SK-N-SH (cell line): Measurements from ENCODE around the gene C3. TPM values are rescaled to one million over a fixed set of nuclear protein-coding genes. Genes with fewer than 3 reads are reported as not detected.
A peak's percentile ranks its signal among the peaks of the same experiment; 100 is the strongest.

ENCODE experiments used
- CTCF ChIA-PET: fragments of 300-600, 350-600 bp; formaldehyde crosslinking; extraction: SDS; loops from one replicate; lab custom pipeline; 2021; lab: Yijun Ruan, JAX
- POLR2A ChIA-PET: fragments of 350-600 bp; sonication (Branson Sonifier 250); formaldehyde crosslinking; extraction: SDS; loops from one replicate; lab custom pipeline; 2020; ENCODE audit warnings: antibody characterized with exemption, inconsistent platforms; lab: Yijun Ruan, JAX
- DNase-seq: peaks from one replicate; pipeline ENCODE4 v3.0.0; 2012
- H2AFZ ChIP-seq: fragments of 200-600 bp; sonication (generic); 2 replicates; pipeline ENCODE4 v1.8.1; 2016; ENCODE audit warnings: antibody characterized with exemption, mild to moderate bottlenecking, low read depth
- H3F3A ChIP-seq: fragments of 200-600 bp; sonication (generic); replicated peaks from 2 replicates; pipeline ENCODE3; 2016; ENCODE audit warnings: antibody characterized with exemption, mild to moderate bottlenecking; ENCODE audit not compliant: insufficient read depth
- H3K27ac ChIP-seq, 2 experiments: fragments of 200-500 bp in 1 of 2; fragments of 200-600 bp in 1 of 2; sonication (Bioruptor generic) in 1 of 2; sonication (generic), shearing (Covaris generic) in 1 of 2; 2 replicates each; pipeline versions ENCODE4 v1.5.1 to v1.6.1; 2014 to 2016; ENCODE audit warnings: low read depth in 2 of 2, inconsistent platforms in 1 of 2, low read length in 1 of 2, mild to moderate bottlenecking in 1 of 2, mixed read lengths in 1 of 2
- H3K27me3 ChIP-seq: fragments of 200-600 bp; sonication (generic), shearing (Covaris generic); 2 replicates; pipeline ENCODE4 v1.6.1; 2016; ENCODE audit warnings: mixed run types; ENCODE audit not compliant: insufficient read depth
- H3K36me3 ChIP-seq, 2 experiments: fragments of 200-500 bp in 1 of 2; fragments of 200-600 bp in 1 of 2; sonication (Bioruptor generic) in 1 of 2; sonication (generic) in 1 of 2; replicated peaks in 1 of 2; 2 replicates each; pipeline versions ENCODE3 to v1.5.1; 2014 to 2016; ENCODE audit warnings: low read length in 1 of 2, mild to moderate bottlenecking in 1 of 2; ENCODE audit not compliant: insufficient read depth in 2 of 2, control insufficient read depth in 1 of 2
- H3K4me1 ChIP-seq, 2 experiments: fragments of 200-500 bp in 1 of 2; fragments of 200-600 bp in 1 of 2; sonication (Bioruptor generic) in 1 of 2; sonication (generic), shearing (Covaris generic) in 1 of 2; 2 replicates each; pipeline versions ENCODE4 v1.5.1 to v1.6.1; 2014 to 2016; ENCODE audit warnings: low read depth in 1 of 2, low read length in 1 of 2, mixed run types in 1 of 2; ENCODE audit not compliant: insufficient read depth in 2 of 2, control insufficient read depth in 1 of 2
- H3K4me2 ChIP-seq: fragments of 200-600 bp; sonication (generic), shearing (Covaris generic); 2 replicates; pipeline ENCODE4 v1.6.1; 2017; ENCODE audit warnings: mixed run types
- H3K4me3 ChIP-seq, 2 experiments: fragments of 200-500 bp in 1 of 2; fragments of 200-600 bp in 1 of 2; sonication (Bioruptor generic) in 1 of 2; sonication (generic), shearing (Covaris generic) in 1 of 2; 2 replicates each; pipeline versions ENCODE4 v1.5.1 to v1.8.1; 2014 to 2016; ENCODE audit warnings: low read depth in 2 of 2, inconsistent platforms in 1 of 2, low read length in 1 of 2, mild to moderate bottlenecking in 1 of 2, mixed read lengths in 1 of 2, moderate library complexity in 1 of 2
- H3K79me2 ChIP-seq: fragments of 200-600 bp; sonication (generic); 2 replicates; pipeline ENCODE4 v1.8.1; 2017; ENCODE audit warnings: mild to moderate bottlenecking; ENCODE audit not compliant: insufficient read depth
- H3K9ac ChIP-seq: fragments of 200-600 bp; sonication (generic); 2 replicates; pipeline ENCODE4 v1.6.1; 2017; ENCODE audit warnings: mixed run types
- H3K9me2 ChIP-seq: fragments of 200-600 bp; sonication (generic); 2 replicates; pipeline ENCODE4 v1.6.1; 2017; ENCODE audit warnings: mixed run types
- H3K9me3 ChIP-seq: fragments of 200-600 bp; sonication (generic); 2 replicates; pipeline ENCODE4 v1.6.1; 2017; ENCODE audit warnings: mixed run types, mild to moderate bottlenecking, moderate library complexity
- H4K20me1 ChIP-seq: fragments of 200-600 bp; sonication (generic); 2 replicates; pipeline ENCODE4 v1.6.1; 2017; ENCODE audit warnings: mild to moderate bottlenecking, mixed run types; ENCODE audit not compliant: insufficient read depth
- CHD2 ChIP-seq: fragments of 150-350 bp; IDR thresholded peaks from 2 replicates; pipeline ENCODE4 v1.6.1; 2018; ENCODE audit warnings: low read length; ENCODE audit not compliant: partially characterized antibody
- CTCF ChIP-seq: fragments of 200-600 bp; sonication (generic); IDR thresholded peaks from 2 replicates; pipeline ENCODE4 v1.6.1; 2017; ENCODE audit warnings: antibody characterized with exemption, mild to moderate bottlenecking, moderate library complexity
- EP300 ChIP-seq, 2 experiments: IDR thresholded peaks; 2 replicates each; pipeline versions ENCODE4 v1.4.0 to v1.6.1; 2012; ENCODE audit warnings: borderline replicate concordance in 1 of 2, low read depth in 1 of 2, low read length in 1 of 2
- EZH2phosphoT487 ChIP-seq: fragments of 200-600 bp; sonication (generic); IDR thresholded peaks from 2 replicates; pipeline ENCODE4 v1.6.1; 2017; ENCODE audit warnings: low read depth, mixed run types, mild to moderate bottlenecking, antibody characterized with exemption, moderate library complexity, borderline replicate concordance
- FOXJ3 ChIP-seq: sonication (generic); formaldehyde crosslinking; IDR thresholded peaks from 2 replicates; pipeline ENCODE4 v1.5.1; 2020; ENCODE audit warnings: mild to moderate bottlenecking, missing genetic modification reagents
- FOXM1 ChIP-seq: IDR thresholded peaks from 2 replicates; pipeline ENCODE4 v1.4.0; 2012; ENCODE audit warnings: low read depth, mild to moderate bottlenecking
- MEF2A ChIP-seq: IDR thresholded peaks from 2 replicates; pipeline ENCODE4 v1.4.0; 2012; ENCODE audit warnings: low read depth, borderline replicate concordance
- NFIC ChIP-seq: IDR thresholded peaks from 2 replicates; pipeline ENCODE4 v1.4.0; 2012; ENCODE audit warnings: borderline replicate concordance
- POLR2AphosphoS5 ChIP-seq: IDR thresholded peaks from 2 replicates; pipeline ENCODE4 v1.6.1; 2012; ENCODE audit warnings: low read depth, low read length
- RCOR1 ChIP-seq: fragments of 150-350 bp; IDR thresholded peaks from 2 replicates; pipeline ENCODE4 v1.6.1; 2017; ENCODE audit warnings: antibody characterized with exemption, low read length
- SMC3 ChIP-seq: IDR thresholded peaks from 2 replicates; pipeline ENCODE4 v1.6.1; 2012; ENCODE audit warnings: low read depth, low read length, improper control_type of control experiment
- TCF12 ChIP-seq: IDR thresholded peaks from 2 replicates; pipeline ENCODE4 v1.4.0; 2012
- TEAD4 ChIP-seq: IDR thresholded peaks from 2 replicates; pipeline ENCODE4 v1.4.0; 2012; ENCODE audit warnings: mild to moderate bottlenecking, borderline replicate concordance; ENCODE audit not compliant: insufficient read depth
- USF1 ChIP-seq: IDR thresholded peaks from 2 replicates; pipeline ENCODE4 v1.4.0; 2012; ENCODE audit warnings: low read depth, borderline replicate concordance
- USF2 ChIP-seq: fragments of 150-350 bp; IDR thresholded peaks from 2 replicates; pipeline ENCODE4 v1.6.1; 2017; ENCODE audit warnings: antibody characterized with exemption, low read length, low read depth, borderline replicate concordance
- YY1 ChIP-seq: IDR thresholded peaks from 2 replicates; pipeline ENCODE4 v1.4.0; 2012; ENCODE audit warnings: low read depth, mild to moderate bottlenecking
- ZBTB33 ChIP-seq: IDR thresholded peaks from 2 replicates; pipeline ENCODE4 v1.4.0; 2012; ENCODE audit warnings: low read depth, borderline replicate concordance
- WGBS: methylation state at CpG from one replicate; pipeline ENCODE4 v1.1.6; 2017; ENCODE audit warnings: low lambda C conversion rate; 5-methylcytosine and 5-hydroxymethylcytosine counted together
- polyA plus RNA-seq, 3 experiments: library from polyadenylated mRNA; depleted of rRNA; stranded (reverse); fragments of >200 nt; gene quantifications; 2 replicates each; pipeline ENCODE4 v1.2.3, GENCODE V29; 2012

Gene C3
- polyA plus RNA-seq, 1 of the 3 experiments (the other 2 are of a cell fraction), result 0.67 TPM

- H3K4me1 ChIP-seq, result peaks cover 0 to 4% of the 10 kb centered on the region in 2 experiments; a peak in 1 of 4 replicates
- H3K9me3 ChIP-seq, result no peaks in the 10 kb centered on the region
- no peaks in the 10 kb centered on the region for H3K9me2 ChIP-seq
- CTCF ChIA-PET, result no interaction called here
- H3K4me2 ChIP-seq, result no peak overlapping the region
- no peaks in the 10 kb centered on the region for H4K20me1 ChIP-seq
- H3K9ac ChIP-seq, result no peak overlapping the region
- peaks cover 14% of the 10 kb centered on the region; the same call in 1 of the 2 replicates for H3K27me3 ChIP-seq
- no peaks in the 10 kb centered on the region for H3K36me3 ChIP-seq
- no peak overlapping the region for H3K4me3 ChIP-seq
- H2AFZ ChIP-seq, result no peak overlapping the region
- no peak for TF ChIP-seq NFIC
- TF ChIP-seq EP300 (IDR thresholded peaks at IDR 0.05; ENCODE audit: borderline replicate concordance in 1 of 2, low read depth in 1 of 2, low read length in 1 of 2), result no peak
- no peak for TF ChIP-seq USF1
- TF ChIP-seq FOXM1, result no peak
- TF ChIP-seq RCOR1, result no peak
- TF ChIP-seq POLR2AphosphoS5, result no peak
- WGBS, result 49% methylated on average over 4 of the region's 4 CpGs
- POLR2A ChIA-PET, result interaction anchor here (0.6 kb wide), 1 partner anchor 29 kb away, joined by 3 read pairs; no protein-coding TSS in a partner anchor
- H3K27ac ChIP-seq, result no peak overlapping the region
- no peaks in the 10 kb centered on the region for H3F3A ChIP-seq
- DNase-seq, result no peak
- H3K79me2 ChIP-seq, result no peaks in the 10 kb centered on the region
Observed at GRCh38 chr19:6678690-6679109, 41.8 kb downstream of the C3 start.

GRCh38 chr19:6677883-6678689, 42.4 kb downstream of the C3 start:
- no peaks in the 10 kb centered on the region for H3F3A ChIP-seq
- TF ChIP-seq POLR2AphosphoS5 (no peak), TEAD4 (no peak), RCOR1 (no peak), USF2 (no peak), ZBTB33 (no peak), NFIC (no peak), CHD2 (no peak), MEF2A (no peak), FOXM1 (no peak), SMC3 (no peak), FOXJ3 (CRISPR knock-in tag) (no peak), EZH2phosphoT487 (no peak), YY1 (no peak), TCF12 (no peak), CTCF (no peak)
- H3K36me3 ChIP-seq, result no peaks in the 10 kb centered on the region
- ChIA-PET POLR2A (interaction anchor here (0.6 kb wide), 1 partner anchor 28 kb away, joined by 3 read pairs; no protein-coding TSS in a partner anchor), CTCF (no interaction called here)
- H4K20me1 ChIP-seq, result no peaks in the 10 kb centered on the region
- no peaks in the 10 kb centered on the region for H3K9me3 ChIP-seq
- H3K27ac ChIP-seq, result no peak overlapping the region
- DNase-seq, result peak; percentile 44
- H3K4me3 ChIP-seq, result no peak overlapping the region
- no peak overlapping the region for H3K4me2 ChIP-seq
- WGBS, result 23% methylated on average over 14 of the region's 31 CpGs
- no peaks in the 10 kb centered on the region for H3K79me2 ChIP-seq
- peaks cover 0 to 4% of the 10 kb centered on the region in 2 experiments; a peak in 1 of 4 replicates for H3K4me1 ChIP-seq
- peaks cover 19% of the 10 kb centered on the region; the same call in 1 of the 2 replicates for H3K27me3 ChIP-seq
- H3K9me2 ChIP-seq, result no peaks in the 10 kb centered on the region
- no peak overlapping the region for H2AFZ ChIP-seq
- no peak overlapping the region for H3K9ac ChIP-seq
